Thymus (tissue), 11 donors: ENCODE results near the gene FBXO34. TPM values are rescaled to one million over a fixed set of nuclear protein-coding genes. Genes with fewer than 3 reads are reported as not detected.

Source experiments
- DNase-seq, 9 donors: peaks; one replicate each; pipeline ENCODE4 v3.0.0-alpha.2; 2013; ENCODE audit warnings: low spot score in 9 of 9, low read depth in 6 of 9, missing footprints in 1 of 9
- H3K27ac ChIP-seq, 2 donors: one replicate each; pipeline ENCODE4 v1.5.1; 2013; ENCODE audit warnings: control low read depth in 1 of 2, low read depth in 1 of 2, low read length in 1 of 2, mild to moderate bottlenecking in 1 of 2, moderate library complexity in 1 of 2
- H3K27me3 ChIP-seq, 2 donors: one replicate each; pipeline ENCODE4 v1.5.1; 2013; ENCODE audit warnings: low read length in 1 of 2; ENCODE audit not compliant: control insufficient read depth in 2 of 2, insufficient read depth in 1 of 2
- H3K36me3 ChIP-seq, 2 donors: one replicate each; pipeline ENCODE4 v1.5.1; 2013; ENCODE audit warnings: low read length in 1 of 2, mild to moderate bottlenecking in 1 of 2, moderate library complexity in 1 of 2; ENCODE audit not compliant: control insufficient read depth in 2 of 2, insufficient read depth in 2 of 2
- H3K4me1 ChIP-seq, 2 donors: one replicate each; pipeline ENCODE4 v1.5.1; 2013; ENCODE audit warnings: low read length in 2 of 2; ENCODE audit not compliant: control insufficient read depth in 2 of 2, insufficient read depth in 2 of 2
- H3K4me3 ChIP-seq, 2 donors: one replicate each; pipeline ENCODE4 v1.5.1; 2013; ENCODE audit warnings: low read length in 2 of 2, control low read depth in 1 of 2, mild to moderate bottlenecking in 1 of 2
- H3K9me3 ChIP-seq, 2 donors: one replicate each; pipeline ENCODE4 v1.5.1; 2013; ENCODE audit warnings: low read length in 1 of 2, mild to moderate bottlenecking in 1 of 2; ENCODE audit not compliant: control insufficient read depth in 2 of 2, insufficient read depth in 1 of 2
- WGBS: extraction: QIAGEN DNeasy Blood & Tissue Kit; methylation state at CpG from one replicate; pipeline ENCODE4 v1.1.7; 2013; 5-methylcytosine and 5-hydroxymethylcytosine counted together
- polyA plus RNA-seq: library from polyadenylated mRNA; stranded (reverse); fragments of 200-250 nt; gene quantifications from one replicate; pipeline ENCODE4 v1.2.3, GENCODE V29; 2013
- total RNA-seq: library from RNA; stranded (reverse); fragments of 120-200 nt; gene quantifications from one replicate; pipeline ENCODE4 v1.2.4, GENCODE V29; 2013
- donor health status: healthy.

Gene FBXO34
- total and polyA plus RNA-seq, 2 donors, result 15.8 to 23.3 TPM

- Histone ChIP-seq H3K27ac (no peak overlapping the region), H3K4me1 (peaks cover 0 to 4% of the 10 kb centered on the region in 2 donors)
- 98% methylated on average over 22 of the region's 22 CpGs for WGBS
Measured at GRCh38 chr14:55298500-55298822, 27.2 kb downstream of the FBXO34 start.

DNA sequence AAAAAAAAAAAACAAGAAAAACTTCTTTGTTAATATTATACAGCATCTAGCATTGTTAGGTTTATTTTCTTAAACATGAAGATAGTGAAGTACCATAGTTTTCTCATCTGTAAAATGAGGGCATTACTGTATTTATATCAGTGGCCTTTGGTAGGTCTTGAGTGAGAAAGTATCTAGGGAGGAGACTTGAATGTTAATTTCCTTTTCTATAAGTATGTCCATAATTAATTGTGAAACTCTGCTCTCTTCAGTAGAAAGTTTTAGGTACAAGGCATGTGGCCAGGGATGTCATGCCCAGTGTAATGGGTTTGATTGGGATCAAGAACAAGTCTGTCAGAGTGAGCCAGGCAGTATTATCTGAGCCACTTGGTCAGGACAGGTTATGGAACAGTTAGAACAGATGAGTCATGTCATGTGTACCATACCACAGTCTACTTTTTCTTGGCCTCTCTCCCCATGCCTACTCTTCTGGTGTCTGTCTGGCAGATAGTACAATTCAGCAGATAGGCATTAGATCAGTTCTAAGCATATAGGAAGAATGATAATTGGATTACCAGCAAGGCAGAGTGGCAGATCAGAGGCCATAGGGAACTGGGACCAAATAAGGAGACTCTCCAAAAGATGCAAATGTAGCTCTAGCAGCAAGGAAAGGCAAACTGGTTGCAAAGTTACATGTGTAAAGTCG, 30.4 kb downstream of the FBXO34 start:
- H3K36me3 ChIP-seq, result peaks cover 4 to 7% of the 10 kb centered on the region in 2 donors
- WGBS, result 97% methylated on average over 1 of the region's 1 CpG
- DNase-seq, result no peak
- H3K27me3 ChIP-seq, result no peaks in the 10 kb centered on the region
- no peaks in the 10 kb centered on the region for H3K4me1 ChIP-seq
- no peak overlapping the region for H3K27ac ChIP-seq
- H3K9me3 ChIP-seq, result no peaks in the 10 kb centered on the region
- no peak overlapping the region for H3K4me3 ChIP-seq

More at GRCh38 chr14:55298500-55298822, 27.2 kb downstream of the FBXO34 start:
- DNase-seq, result no peak
- Histone ChIP-seq H3K36me3 (peaks cover 4 to 7% of the 10 kb centered on the region in 2 donors), H3K4me3 (no peak overlapping the region), H3K9me3 (no peaks in the 10 kb centered on the region), H3K27me3 (no peaks in the 10 kb centered on the region)

DNA sequence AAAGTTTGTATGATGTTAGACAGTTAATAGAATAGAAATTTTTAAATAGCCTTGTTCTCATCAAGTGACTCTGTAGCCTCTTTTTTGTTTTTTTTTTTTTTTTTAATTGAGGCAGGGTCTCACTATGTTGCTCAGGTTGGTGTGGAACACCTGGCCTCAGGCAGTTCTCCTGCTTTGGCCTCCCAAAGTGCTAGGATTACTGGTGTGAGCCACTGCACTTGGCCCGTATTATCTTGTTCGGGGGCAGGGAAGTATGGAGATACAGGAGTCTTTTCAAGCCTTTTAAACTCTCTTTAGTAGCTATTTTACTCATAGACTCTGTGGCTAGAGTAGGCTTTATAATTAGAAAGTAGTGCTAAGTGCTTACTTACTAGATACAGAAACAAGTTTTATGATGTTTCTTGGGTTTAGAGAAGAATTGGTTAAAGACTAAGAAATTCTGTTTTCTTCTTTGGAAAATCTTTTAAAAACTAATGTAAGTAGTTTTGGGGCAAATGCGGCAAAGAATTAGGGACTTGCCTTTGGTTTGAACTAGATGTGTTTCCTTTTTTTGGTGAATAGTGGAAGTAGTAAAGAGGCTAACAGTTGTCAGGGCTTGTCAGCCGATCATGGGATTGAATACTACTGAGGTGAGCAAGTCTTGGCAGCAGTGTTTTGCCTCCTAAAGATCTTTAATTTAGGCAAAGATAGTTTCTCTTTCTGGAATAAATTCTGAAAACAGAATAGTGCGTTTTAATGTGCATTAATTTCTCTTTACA, 31.3 kb downstream of the FBXO34 start:
- Histone ChIP-seq H3K9me3 (no peaks in the 10 kb centered on the region), H3K36me3 (peaks cover 4 to 7% of the 10 kb centered on the region in 2 donors), H3K27ac (no peak overlapping the region), H3K4me3 (no peak overlapping the region), H3K27me3 (no peaks in the 10 kb centered on the region), H3K4me1 (no peaks in the 10 kb centered on the region)
- WGBS, result 93% methylated on average over 5 of the region's 5 CpGs
- no peak for DNase-seq

DNA sequence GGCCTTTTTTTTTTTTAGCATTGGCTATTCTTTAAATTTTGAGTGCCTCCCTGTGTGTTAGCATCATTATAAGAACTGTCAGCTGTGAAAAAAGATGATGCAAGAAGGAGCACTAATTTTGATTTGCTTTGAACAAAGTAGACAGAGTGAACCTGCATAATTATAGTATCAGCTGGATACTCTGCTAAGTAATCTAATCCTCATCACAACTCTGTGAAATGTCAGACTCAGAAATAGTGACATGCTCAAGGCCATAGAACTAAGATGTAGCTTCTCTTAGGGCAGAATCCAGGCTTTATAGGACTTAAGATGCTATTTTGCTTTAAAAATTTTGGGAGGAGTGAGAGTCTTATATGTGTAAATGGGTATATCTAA, 31.9 kb downstream of the FBXO34 start:
- Histone ChIP-seq H3K27me3 (no peaks in the 10 kb centered on the region), H3K4me3 (no peak overlapping the region), H3K36me3 (peaks cover 4 to 7% of the 10 kb centered on the region in 2 donors), H3K4me1 (no peaks in the 10 kb centered on the region), H3K27ac (no peak overlapping the region), H3K9me3 (no peaks in the 10 kb centered on the region)
- no peak for DNase-seq

GRCh38 chr14:55303691-55304145, 32.5 kb downstream of the FBXO34 start:
- no peak overlapping the region for H3K27ac ChIP-seq
- H3K36me3 ChIP-seq, result peaks cover 2% of the 10 kb centered on the region in 2 donors
- WGBS, result 64% methylated on average over 2 of the region's 2 CpGs
- no peak for DNase-seq
- H3K27me3 ChIP-seq, result no peaks in the 10 kb centered on the region
- H3K9me3 ChIP-seq, result no peaks in the 10 kb centered on the region
- no peak overlapping the region for H3K4me3 ChIP-seq
- no peaks in the 10 kb centered on the region for H3K4me1 ChIP-seq

DNA sequence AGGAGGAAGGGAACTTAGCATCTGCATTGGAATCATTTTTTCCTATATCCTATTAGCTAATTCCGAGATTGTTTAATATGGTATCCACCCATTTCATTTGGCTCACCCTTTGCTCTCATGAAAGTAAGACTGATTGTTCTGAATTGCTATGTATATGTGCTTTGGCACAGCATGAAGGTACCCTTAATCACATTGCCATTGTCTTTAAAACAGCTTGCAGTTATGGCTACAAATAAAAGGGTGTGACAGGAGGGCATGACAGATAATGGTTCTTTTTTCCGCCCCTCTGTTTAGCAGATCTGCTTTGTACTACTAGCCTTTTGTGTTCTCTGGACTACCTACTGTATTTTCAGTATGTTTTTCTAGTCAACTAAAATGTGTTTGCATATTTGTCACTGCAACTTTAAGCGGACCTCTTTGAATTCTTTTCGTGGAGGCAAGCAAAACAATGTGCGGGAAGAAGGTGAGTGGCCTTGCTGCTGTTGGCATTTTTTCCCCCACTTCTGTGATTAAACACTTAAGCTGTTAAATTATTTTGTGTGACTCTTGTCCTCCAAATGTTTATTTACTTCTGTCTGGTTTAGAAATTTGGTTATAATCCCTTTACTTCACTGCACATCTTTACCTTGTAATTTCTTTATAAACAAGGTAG, 35.8 kb downstream of the FBXO34 start:
- Histone ChIP-seq H3K9me3 (peaks cover under 1 to 5% of the 10 kb centered on the region in 2 donors), H3K4me3 (no peak overlapping the region), H3K27ac (no peak overlapping the region), H3K27me3 (no peaks in the 10 kb centered on the region), H3K36me3 (no peaks in the 10 kb centered on the region), H3K4me1 (no peaks in the 10 kb centered on the region)
- 96% methylated on average over 5 of the region's 5 CpGs for WGBS
- DNase-seq, result no peak

DNA sequence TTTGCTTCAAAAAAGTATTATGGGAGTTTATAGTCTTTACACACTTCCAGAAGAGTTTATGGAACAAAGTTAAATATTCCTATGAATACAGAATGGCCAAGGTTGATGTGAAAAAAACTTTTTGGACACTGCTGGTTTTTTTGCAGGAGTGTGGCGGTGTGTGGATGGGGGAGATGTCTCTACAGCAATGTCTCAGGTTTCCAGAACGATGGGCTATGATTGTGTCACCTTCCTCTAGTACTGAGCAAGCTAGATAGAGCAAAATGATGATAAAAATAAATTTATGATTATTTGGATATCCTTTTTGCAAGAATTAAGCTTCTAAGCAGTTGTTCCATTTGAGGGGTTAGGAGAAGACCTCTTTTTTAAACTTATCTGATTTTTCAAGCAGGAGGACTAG, 37.9 kb downstream of the FBXO34 start:
- H3K4me3 ChIP-seq, result no peak overlapping the region
- no peak for DNase-seq
- 93% methylated on average over 2 of the region's 2 CpGs for WGBS
- H3K4me1 ChIP-seq, result no peaks in the 10 kb centered on the region
- no peaks in the 10 kb centered on the region for H3K36me3 ChIP-seq
- peaks cover 7 to 13% of the 10 kb centered on the region in 2 donors for H3K9me3 ChIP-seq
- no peaks in the 10 kb centered on the region for H3K27me3 ChIP-seq
- H3K27ac ChIP-seq, result no peak overlapping the region

- Histone ChIP-seq H3K9me3 (peaks cover 7 to 13% of the 10 kb centered on the region in 2 donors), H3K27me3 (no peaks in the 10 kb centered on the region), H3K4me3 (no peak overlapping the region), H3K4me1 (no peaks in the 10 kb centered on the region), H3K27ac (no peak overlapping the region), H3K36me3 (no peaks in the 10 kb centered on the region)
- 100% methylated on average over 1 of the region's 1 CpG for WGBS
- DNase-seq, result no peak
Measured at GRCh38 chr14:55309761-55310365, 38.6 kb downstream of the FBXO34 start.
